HPDE6-E6E7 (cell line): ENCODE results near the gene LMCD1.
"Not testable (repeated sequence)": the region's sequence is repeated elsewhere in the genome, so short reads cannot be mapped to it uniquely, and the experiment has no call there.

Experiments used
- DNase-seq: peaks from one replicate; pipeline ENCODE4 v3.0.0; 2011; ENCODE audit warnings: missing footprints; ENCODE audit errors: extremely low spot score

The LMCD1 gene

GRCh38 chr3:8559351-8559750 lies 57.7 kb downstream of the LMCD1 start:
- DNase-seq, result no peak

- no peak for DNase-seq
Observed at GRCh38 chr3:8560366-8561007, 58.9 kb downstream of the LMCD1 start.

- DNase-seq, result no peak
Observed at GRCh38 chr3:8561370-8561769, 59.7 kb downstream of the LMCD1 start.

GRCh38 chr3:8562081-8562595 lies 60.5 kb downstream of the LMCD1 start:
- no peak for DNase-seq

- no peak for DNase-seq
Observed at GRCh38 chr3:8563146-8563545, 61.5 kb downstream of the LMCD1 start.

GRCh38 chr3:8563597-8563996 lies 62.0 kb downstream of the LMCD1 start:
- DNase-seq, result no peak

- no peak for DNase-seq
Observed at GRCh38 chr3:8565376-8565775, 63.8 kb downstream of the LMCD1 start.

- no peak for DNase-seq
Observed at GRCh38 chr3:8567784-8568575, 66.4 kb downstream of the LMCD1 start.

GRCh38 chr3:8571256-8571655 lies 69.6 kb downstream of the LMCD1 start:
- DNase-seq, result no peak

- no peak for DNase-seq
Observed at GRCh38 chr3:8573342-8573926, 71.8 kb downstream of the LMCD1 start.

GRCh38 chr3:8574040-8574669 lies 72.5 kb downstream of the LMCD1 start:
- no peak for DNase-seq

- DNase-seq, result no peak
Observed at GRCh38 chr3:8574670-8575322, 73.2 kb downstream of the LMCD1 start.

- no peak for DNase-seq
Observed at GRCh38 chr3:8575364-8576104, 73.9 kb downstream of the LMCD1 start.

- no peak for DNase-seq
Observed at GRCh38 chr3:8576436-8576835, 74.8 kb downstream of the LMCD1 start.

GRCh38 chr3:8576841-8577571 lies 75.4 kb downstream of the LMCD1 start:
- no peak for DNase-seq

- DNase-seq, result no peak
Observed at GRCh38 chr3:8578282-8578681, 76.7 kb downstream of the LMCD1 start.

- no peak for DNase-seq
Observed at GRCh38 chr3:8579096-8579495, 77.5 kb downstream of the LMCD1 start.

- no peak for DNase-seq
Observed at GRCh38 chr3:8579943-8580342, 78.3 kb downstream of the LMCD1 start.

GRCh38 chr3:8580434-8580833 lies 78.8 kb downstream of the LMCD1 start:
- DNase-seq, result not testable (repeated sequence)

GRCh38 chr3:8581373-8581772 lies 79.8 kb downstream of the LMCD1 start:
- no peak for DNase-seq
